ENCODE results near the gene MS4A13. TPM values are rescaled to one million over a fixed set of nuclear protein-coding genes. Genes with fewer than 3 reads are reported as not detected.

MS4A13 gene, protein sequence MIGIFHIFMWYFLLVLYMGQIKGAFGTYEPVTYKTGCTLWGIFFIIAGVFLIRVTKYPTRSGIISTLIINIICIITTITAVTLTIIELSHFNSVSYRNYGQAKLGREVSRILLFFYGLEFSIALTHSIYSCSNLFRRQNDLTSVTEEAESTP
- not detected in 5 replicates for total RNA-seq (2022; extraction: Qiagen RNA extraction)

DNA sequence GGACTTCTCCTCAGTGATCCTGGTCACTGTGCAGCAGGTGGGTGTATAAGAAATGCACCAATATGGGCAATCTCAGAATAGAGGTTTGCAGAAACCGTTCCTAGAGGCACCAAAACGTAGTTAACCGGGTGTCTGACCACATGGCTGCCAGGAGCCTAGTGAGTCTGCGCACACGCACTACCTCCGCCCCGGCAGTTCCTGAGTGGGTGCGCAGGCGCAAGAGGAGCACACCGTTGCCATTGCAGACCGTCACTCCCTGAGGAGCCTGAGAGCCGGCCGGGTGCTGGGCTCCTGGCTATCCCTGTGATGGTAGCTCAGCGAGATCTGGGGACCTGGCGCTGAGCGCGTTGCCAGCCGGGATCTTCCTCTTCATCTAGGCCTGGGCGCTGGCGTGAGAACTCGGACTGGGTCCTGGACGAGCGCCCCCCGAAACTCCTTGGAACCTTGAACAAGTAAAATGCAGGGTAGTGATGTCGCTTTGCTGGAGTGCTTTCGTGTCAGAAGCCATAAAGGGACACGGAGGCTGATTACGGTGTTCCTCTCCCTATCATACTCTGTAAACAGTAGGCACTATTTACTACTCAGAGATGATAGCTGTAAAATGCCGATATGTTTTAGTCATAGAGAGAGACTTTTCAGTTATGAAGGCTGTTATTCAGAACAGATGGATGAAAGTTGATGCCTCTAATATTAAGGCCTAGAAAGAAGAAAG is at the start of gene MS4A13:
TSS of gene MS4A13 (plus strand) at position 249 of the 712 bp plus-strand sequence. CDS start 2,692 bp downstream, outside the sequence.

DNA sequence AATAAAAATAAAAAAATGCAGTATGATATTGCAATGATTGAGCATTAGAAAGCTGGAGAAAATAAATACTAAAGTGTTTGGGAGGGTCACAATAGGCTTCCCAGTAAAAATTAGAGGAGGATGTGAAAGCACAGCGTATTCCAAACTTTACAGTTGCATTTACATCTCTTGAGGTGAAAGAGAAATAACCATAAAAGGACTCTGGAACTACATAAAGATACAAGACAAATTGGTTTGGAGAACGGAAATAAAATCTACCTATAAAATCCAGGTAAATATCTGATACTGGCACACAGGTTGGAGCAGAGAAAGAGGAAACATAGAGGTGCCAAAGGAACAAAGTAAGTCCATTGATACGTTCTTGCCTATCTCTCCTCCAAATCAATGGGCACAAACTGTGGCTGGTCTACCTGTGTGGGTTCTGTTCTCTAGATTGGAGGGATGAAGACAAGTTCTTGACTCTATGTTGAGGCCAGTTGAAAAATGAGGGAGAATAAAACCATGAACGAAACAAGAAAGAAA is 22.6 kb upstream of the MS4A13 start, which contains the start of gene MS4A12:
TSS of gene MS4A12 (plus strand) at position 291 of the 522 bp plus-strand sequence. CDS start 4,541 bp downstream, outside the sequence.

Other genes starting within 250 kb of the MS4A13 start
- gene MS4A4A, start 234.7 kb upstream of the MS4A13 start, total RNA-seq (2022; extraction: Qiagen RNA extraction), result not detected in 5 replicates
- not detected in 5 replicates for gene MS4A6E, start 188.1 kb upstream of the MS4A13 start, total RNA-seq (2022; extraction: Qiagen RNA extraction)
- gene MS4A7, start 136.9 kb upstream of the MS4A13 start, total RNA-seq (2022; extraction: Qiagen RNA extraction), result not detected in 5 replicates
- not detected in 5 replicates for gene MS4A14, start 118.9 kb upstream of the MS4A13 start, total RNA-seq (2022; extraction: Qiagen RNA extraction)
- gene MS4A5, start 85.8 kb upstream of the MS4A13 start, total RNA-seq (2022; extraction: Qiagen RNA extraction), result not detected in 5 replicates
- gene MS4A1, start 59.5 kb upstream of the MS4A13 start, total RNA-seq (2022; extraction: Qiagen RNA extraction), result not detected in 5 replicates
- not detected in 5 replicates for gene MS4A12, start 22.6 kb upstream of the MS4A13 start, total RNA-seq (2022; extraction: Qiagen RNA extraction)
- not detected in 5 replicates for gene MS4A8, start 184.2 kb downstream of the MS4A13 start, total RNA-seq (2022; extraction: Qiagen RNA extraction)
- gene MS4A18, start 209.3 kb downstream of the MS4A13 start, total RNA-seq (2022; extraction: Qiagen RNA extraction), result not detected in 5 replicates
- gene MS4A15, start 241.5 kb downstream of the MS4A13 start, total RNA-seq (2022; extraction: Qiagen RNA extraction), result not detected in 5 replicates

Measured in A549 treated with CORT108297 at 1 μM for 4 hours (cell line).